ENCODE data around the gene LOX. TPM values are rescaled to one million over a fixed set of nuclear protein-coding genes. Genes with fewer than 3 reads are reported as not detected.
A peak's percentile ranks its signal among the peaks of the same experiment; 100 is the strongest.

Gene LOX, protein sequence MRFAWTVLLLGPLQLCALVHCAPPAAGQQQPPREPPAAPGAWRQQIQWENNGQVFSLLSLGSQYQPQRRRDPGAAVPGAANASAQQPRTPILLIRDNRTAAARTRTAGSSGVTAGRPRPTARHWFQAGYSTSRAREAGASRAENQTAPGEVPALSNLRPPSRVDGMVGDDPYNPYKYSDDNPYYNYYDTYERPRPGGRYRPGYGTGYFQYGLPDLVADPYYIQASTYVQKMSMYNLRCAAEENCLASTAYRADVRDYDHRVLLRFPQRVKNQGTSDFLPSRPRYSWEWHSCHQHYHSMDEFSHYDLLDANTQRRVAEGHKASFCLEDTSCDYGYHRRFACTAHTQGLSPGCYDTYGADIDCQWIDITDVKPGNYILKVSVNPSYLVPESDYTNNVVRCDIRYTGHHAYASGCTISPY
- total RNA-seq (10 to 100 TPM; 21.2 to 45.2 TPM), polyA plus RNA-seq (10 to 100 TPM in 1 of 2 donors, 1 to 10 TPM in 1; 3.7 to 13.1 TPM)
- long read RNA-seq, donor 1, full-length matches to known transcripts = 8 of 8 reads
- long read RNA-seq, donor 1, partial matches to known transcripts = 0 of 8 reads
- long read RNA-seq, donor 1, other reads (novel, unspliced or antisense) = 0 of 8 reads
- long read RNA-seq, donor 2 = 0 reads
- long read RNA-seq, donor 3, full-length matches to known transcripts = 1 of 1 reads
- long read RNA-seq, donor 3, partial matches to known transcripts = 0 of 1 reads
- long read RNA-seq, donor 3, other reads (novel, unspliced or antisense) = 0 of 1 reads
- long read RNA-seq, donor 4, full-length matches to known transcripts = 1 of 1 reads
- long read RNA-seq, donor 4, partial matches to known transcripts = 0 of 1 reads
- long read RNA-seq, donor 4, other reads (novel, unspliced or antisense) = 0 of 1 reads
- long read RNA-seq, donor 5, full-length matches to known transcripts = 5 of 12 reads
- long read RNA-seq, donor 5, partial matches to known transcripts = 7 of 12 reads
- long read RNA-seq, donor 5, other reads (novel, unspliced or antisense) = 0 of 12 reads

DNA sequence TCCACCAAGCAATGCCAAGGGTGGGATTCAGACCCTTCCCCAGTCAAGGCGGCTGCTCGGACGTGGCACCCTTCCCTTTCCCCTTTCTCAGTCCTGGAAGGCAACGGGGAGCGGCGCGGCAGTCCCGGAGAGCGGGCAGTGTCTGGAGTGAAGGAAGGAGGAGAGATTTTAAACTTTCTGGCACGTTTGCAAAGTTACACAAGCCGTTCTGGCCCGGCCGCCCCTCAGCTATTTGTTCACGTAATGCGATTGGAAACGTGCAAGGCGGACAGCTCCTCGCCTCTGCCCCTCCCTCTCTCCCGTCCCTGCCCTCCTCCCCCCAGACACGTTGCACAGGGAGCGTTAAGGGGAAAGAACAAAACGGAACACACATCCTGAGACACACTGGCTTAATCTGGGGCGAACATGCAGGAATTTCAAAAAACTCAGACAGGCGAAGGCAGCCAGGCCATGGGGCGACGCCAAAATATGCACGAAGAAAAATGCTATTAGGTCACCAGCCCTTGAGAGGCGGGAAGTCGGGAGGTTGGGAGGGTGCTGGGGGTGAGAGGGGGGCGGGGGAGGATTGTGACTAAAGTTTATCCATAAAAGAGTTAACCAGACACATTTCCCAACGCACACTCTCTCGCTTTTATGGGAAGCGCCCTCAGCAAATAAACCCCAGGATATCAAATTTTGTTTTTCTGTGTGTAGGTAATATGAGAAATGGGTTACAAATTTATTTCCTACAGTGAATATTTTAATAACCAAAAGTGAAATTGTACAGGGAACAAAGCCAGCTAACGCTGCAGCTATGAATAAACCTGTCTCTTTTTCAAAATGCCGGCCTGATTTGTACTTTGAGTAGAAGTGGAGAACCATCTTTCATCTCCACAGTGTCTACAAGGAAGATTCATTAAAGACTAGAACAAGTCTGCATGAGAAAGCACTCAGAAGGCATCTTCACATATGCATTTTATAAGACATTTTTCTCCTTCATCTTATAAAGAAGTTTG, at the start of gene LOX:
TSS of gene LOX (minus strand) at position 144 of the 995 bp plus-strand sequence. CDS start 274 bp downstream, outside the sequence.
- peaks cover 0 to 35% (median 0%) of the 10 kb centered on the region in 5 donors for H3K4me1 ChIP-seq (ENCODE audit: control insufficient read depth in 5 of 5, insufficient read depth in 5 of 5, low read length in 5 of 5)
- peaks cover 0 to 4% (median 0%) of the 10 kb centered on the region in 4 donors for H3K36me3 ChIP-seq (ENCODE audit: control insufficient read depth in 4 of 4, insufficient read depth in 4 of 4, low read length in 4 of 4)
- peaks cover 0 to 5% (median 0%) of the 10 kb centered on the region in 3 donors for H3K27me3 ChIP-seq (ENCODE audit: control insufficient read depth in 3 of 3, insufficient read depth in 3 of 3, low read length in 2 of 3)
- DNase-seq (peak; percentile 92 to 96 (median 96)), ATAC-seq (ENCODE audit: insufficient read depth, low FRiP score) (peak; percentile 60)
- TF ChIP-seq, protein P1, sequence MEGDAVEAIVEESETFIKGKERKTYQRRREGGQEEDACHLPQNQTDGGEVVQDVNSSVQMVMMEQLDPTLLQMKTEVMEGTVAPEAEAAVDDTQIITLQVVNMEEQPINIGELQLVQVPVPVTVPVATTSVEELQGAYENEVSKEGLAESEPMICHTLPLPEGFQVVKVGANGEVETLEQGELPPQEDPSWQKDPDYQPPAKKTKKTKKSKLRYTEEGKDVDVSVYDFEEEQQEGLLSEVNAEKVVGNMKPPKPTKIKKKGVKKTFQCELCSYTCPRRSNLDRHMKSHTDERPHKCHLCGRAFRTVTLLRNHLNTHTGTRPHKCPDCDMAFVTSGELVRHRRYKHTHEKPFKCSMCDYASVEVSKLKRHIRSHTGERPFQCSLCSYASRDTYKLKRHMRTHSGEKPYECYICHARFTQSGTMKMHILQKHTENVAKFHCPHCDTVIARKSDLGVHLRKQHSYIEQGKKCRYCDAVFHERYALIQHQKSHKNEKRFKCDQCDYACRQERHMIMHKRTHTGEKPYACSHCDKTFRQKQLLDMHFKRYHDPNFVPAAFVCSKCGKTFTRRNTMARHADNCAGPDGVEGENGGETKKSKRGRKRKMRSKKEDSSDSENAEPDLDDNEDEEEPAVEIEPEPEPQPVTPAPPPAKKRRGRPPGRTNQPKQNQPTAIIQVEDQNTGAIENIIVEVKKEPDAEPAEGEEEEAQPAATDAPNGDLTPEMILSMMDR (IDR thresholded peaks at IDR 0.05; ENCODE audit: control extremely low read depth, extremely low read depth) = no peak
- peak within 1 kb of the TSS; percentile 68 to 73 for H3K9ac ChIP-seq (ENCODE audit: insufficient read depth in 1 of 2, low read length in 2 of 2)
- H3K27ac ChIP-seq (ENCODE audit: low read depth in 1 of 2, low read length in 1 of 2) = peak within 1 kb of the TSS in 1 of 2 donors; percentile 78
- no peaks in the 10 kb centered on the region for H3K9me3 ChIP-seq (ENCODE audit: control insufficient read depth in 4 of 4, insufficient read depth in 3 of 4, low read length in 3 of 4)
- WGBS, 2 donors = 3 to 4% methylated on average over 29 to 35 of the region's 35 CpGs
- H3K4me3 ChIP-seq = peak within 1 kb of the TSS; percentile 56

DNA sequence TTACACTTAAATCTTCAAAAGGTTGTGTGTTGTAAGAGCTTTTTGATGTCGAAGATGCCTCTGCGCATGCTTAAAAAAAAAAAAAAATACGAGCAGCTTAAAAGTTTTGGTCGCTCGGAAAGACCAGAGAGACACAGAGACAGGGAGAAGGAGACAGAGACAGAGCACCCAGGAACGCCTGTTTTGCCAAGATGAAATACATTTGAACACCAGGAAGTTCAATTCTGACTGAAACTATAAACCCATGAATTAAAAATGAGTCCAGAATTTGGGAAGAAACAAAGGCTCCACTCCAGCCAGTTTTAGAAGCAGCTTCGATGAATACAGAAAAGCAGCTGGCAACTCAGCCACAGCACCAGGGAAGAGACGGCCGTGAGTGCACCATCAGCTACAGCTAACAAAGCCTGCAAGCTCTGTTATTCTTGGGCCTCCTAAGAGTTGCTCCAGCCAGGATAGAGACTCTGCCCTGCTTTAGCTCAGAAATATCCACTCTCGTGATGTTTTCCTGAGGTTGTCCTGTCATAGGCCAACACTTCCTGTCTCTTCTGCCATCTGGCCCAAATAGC, 48.8 kb upstream of the LOX start:
- peaks cover 0 to 24% (median 3%) of the 10 kb centered on the region in 5 donors for H3K4me1 ChIP-seq (ENCODE audit: control insufficient read depth in 5 of 5, insufficient read depth in 5 of 5, low read length in 5 of 5)
- no peak overlapping the region for H3K27ac ChIP-seq (ENCODE audit: low read depth in 1 of 2, low read length in 1 of 2)
- 65 to 69% methylated on average over 10 of the region's 10 CpGs for WGBS, 2 donors
- no peaks in the 10 kb centered on the region for H3K36me3 ChIP-seq (ENCODE audit: control insufficient read depth in 4 of 4, insufficient read depth in 4 of 4, low read length in 4 of 4)
- DNase-seq (peak; percentile 40 to 80 (median 77)), ATAC-seq (ENCODE audit: insufficient read depth, low FRiP score) (no peak)
- no peak overlapping the region for H3K4me3 ChIP-seq
- no peaks in the 10 kb centered on the region for H3K27me3 ChIP-seq (ENCODE audit: control insufficient read depth in 3 of 3, insufficient read depth in 3 of 3, low read length in 2 of 3)
- no peaks in the 10 kb centered on the region for H3K9me3 ChIP-seq (ENCODE audit: control insufficient read depth in 4 of 4, insufficient read depth in 3 of 4, low read length in 3 of 4)
- TF ChIP-seq, protein P1 (IDR thresholded peaks at IDR 0.05; ENCODE audit: control extremely low read depth, extremely low read depth) = no peak
- H3K9ac ChIP-seq (ENCODE audit: insufficient read depth in 1 of 2, low read length in 2 of 2) = peak overlapping the region in 1 of 2 donors; percentile 50

DNA sequence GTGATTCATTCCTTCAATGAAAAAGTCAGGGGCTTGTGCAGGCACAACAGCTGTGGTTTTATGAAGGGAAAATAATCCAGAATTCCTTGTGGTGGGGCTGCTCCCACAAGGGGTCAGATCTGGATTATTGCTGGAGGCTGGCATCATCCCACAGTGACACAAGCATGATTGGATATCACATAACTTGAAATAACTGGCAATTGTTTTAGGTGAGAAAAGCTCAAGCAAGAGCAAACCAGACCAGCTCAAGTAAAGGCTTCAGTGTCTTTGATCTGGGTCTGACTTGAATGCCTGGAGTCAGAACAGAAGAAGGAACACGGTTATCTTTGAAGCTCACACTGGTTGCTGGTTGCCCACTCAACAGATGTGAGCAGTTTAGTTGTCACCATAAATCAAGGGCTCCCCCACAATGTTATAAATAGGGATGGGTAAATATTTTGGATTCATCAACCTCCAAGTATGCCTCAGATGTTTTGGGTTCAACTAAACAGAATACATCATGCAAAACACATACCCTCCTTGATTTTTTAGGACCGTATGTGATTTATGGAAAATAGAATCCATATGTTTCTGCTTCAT, 48.2 kb upstream of the LOX start:
- TF ChIP-seq, protein P1 (IDR thresholded peaks at IDR 0.05; ENCODE audit: control extremely low read depth, extremely low read depth) = no peak
- H3K9me3 ChIP-seq (ENCODE audit: control insufficient read depth in 4 of 4, insufficient read depth in 3 of 4, low read length in 3 of 4) = no peaks in the 10 kb centered on the region
- WGBS, 2 donors = 52% methylated on average over 2 of the region's 2 CpGs
- peaks cover 0 to 24% (median 3%) of the 10 kb centered on the region in 5 donors for H3K4me1 ChIP-seq (ENCODE audit: control insufficient read depth in 5 of 5, insufficient read depth in 5 of 5, low read length in 5 of 5)
- DNase-seq (peak in 2 of 3 donors; percentile 33 to 61), ATAC-seq (ENCODE audit: insufficient read depth, low FRiP score) (no peak)
- H3K36me3 ChIP-seq (ENCODE audit: control insufficient read depth in 4 of 4, insufficient read depth in 4 of 4, low read length in 4 of 4) = no peaks in the 10 kb centered on the region
- no peak overlapping the region for H3K4me3 ChIP-seq
- H3K27me3 ChIP-seq (ENCODE audit: control insufficient read depth in 3 of 3, insufficient read depth in 3 of 3, low read length in 2 of 3) = no peaks in the 10 kb centered on the region
- H3K27ac ChIP-seq (ENCODE audit: low read depth in 1 of 2, low read length in 1 of 2) = no peak overlapping the region
- peak overlapping the region in 1 of 2 donors; percentile 50 for H3K9ac ChIP-seq (ENCODE audit: insufficient read depth in 1 of 2, low read length in 2 of 2)
